DMS114 treated with DMSO at 0.1 percent for 48 hours (cell line): ENCODE data around the gene MSGN1.

Experiments used
- DNase-seq: peaks from one replicate; lab custom pipeline; 2025; ENCODE audit not compliant: unreplicated experiment; lab: John Stamatoyannopoulos, UW

The MSGN1 gene

GRCh38 chr2:17847236-17847635, 31.0 kb downstream of the MSGN1 start:
- no peak for DNase-seq

DNA sequence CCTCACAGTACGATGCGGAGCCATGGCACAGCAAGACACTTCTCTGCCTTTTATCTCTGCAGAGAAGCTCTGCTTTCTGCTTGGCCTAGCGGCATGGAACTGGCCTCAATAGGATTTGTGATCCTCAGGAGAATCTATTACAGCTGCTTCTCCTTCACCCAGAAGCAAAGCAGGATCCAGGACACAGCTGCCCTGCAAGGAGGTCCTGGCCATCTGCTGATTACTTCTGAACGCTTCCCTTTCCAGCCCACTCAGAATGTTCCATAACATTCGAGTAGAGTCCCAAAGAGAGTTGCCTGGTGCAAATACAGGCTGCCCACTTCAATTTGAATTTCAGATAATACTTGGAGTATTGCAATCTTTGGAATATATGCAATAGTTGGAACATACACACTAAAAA, 33.0 kb downstream of the MSGN1 start:
- no peak for DNase-seq

DNA sequence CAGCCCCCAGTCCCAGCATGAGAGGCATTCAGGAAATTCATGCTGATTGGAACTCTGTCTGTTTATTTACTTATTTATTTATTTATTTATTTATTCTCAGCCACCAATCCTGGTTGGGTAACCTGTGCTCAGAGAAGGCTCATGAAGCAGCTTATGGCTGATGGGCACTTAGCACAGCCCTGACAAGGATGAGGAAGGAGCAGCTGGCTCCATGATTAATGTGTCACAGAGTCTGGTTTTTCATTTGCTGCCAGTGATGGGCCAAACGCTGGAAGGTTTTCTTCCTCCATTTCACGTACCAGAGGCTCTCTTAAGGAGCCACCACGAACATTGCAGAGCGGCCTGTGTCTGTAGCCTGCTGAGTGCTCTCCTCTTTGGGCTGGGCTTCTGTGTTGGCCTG, 33.9 kb downstream of the MSGN1 start:
- DNase-seq = no peak

DNA sequence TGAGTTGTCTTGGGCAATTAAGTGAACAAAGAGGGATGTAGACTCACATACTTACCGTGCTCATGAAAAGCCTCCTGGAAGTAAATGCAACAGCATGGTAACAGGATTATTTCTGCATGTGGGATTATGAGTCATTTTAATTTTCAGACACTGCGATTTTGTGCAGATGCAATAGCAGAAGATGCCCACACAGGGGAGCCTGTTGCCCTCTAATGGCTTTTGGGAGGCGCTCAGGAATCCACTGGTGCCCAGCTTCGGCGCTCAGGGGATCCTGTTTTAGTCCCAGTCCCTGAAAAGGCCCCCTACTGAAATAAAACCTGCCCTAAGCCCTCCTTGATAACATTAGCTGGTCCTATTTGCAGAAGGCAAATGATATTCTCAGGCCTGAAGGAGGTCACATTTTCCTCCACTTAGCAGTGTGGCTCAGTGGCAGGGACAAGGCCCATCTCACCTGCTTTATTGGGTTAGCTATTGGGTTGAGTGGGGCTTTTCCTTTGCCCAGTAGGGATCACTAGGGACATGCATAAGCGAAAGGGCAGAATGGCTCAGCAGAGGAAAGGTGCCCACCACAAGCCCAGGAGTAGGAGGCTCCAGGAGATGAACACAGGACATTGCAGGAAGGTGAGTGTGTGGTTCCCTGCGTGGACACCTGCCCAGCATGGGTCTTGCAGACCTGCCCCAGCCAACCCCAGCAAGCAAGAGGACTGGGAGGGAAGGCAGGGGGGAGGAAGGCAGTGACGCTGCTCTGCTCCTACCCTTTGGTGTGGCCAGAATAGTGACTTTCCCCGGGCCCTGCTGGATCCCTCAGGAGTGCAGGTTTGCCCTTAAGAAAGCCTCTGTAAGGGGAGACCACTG, 35.7 kb downstream of the MSGN1 start:
- DNase-seq = peak; percentile 16

DNA sequence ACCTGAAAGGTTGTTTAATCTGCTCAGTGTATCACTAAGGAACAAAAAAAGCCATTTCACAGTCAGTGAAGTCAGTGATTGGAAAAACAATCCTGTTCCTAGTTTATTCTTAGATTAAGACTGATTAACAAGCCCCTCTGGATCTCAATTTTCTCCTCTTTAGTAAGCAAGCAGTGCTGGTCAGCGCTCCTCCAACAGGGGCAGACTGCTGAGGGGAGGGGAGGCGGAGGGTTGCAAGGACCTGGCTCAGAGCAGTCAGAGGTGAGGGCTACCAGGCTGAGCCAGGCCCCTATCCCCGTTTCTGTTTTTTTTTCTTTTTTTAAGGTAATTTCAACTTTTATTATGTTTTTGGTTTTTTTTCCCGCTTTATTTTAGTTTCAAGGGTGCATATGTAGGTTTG, 37.5 kb downstream of the MSGN1 start:
- no peak for DNase-seq

DNA sequence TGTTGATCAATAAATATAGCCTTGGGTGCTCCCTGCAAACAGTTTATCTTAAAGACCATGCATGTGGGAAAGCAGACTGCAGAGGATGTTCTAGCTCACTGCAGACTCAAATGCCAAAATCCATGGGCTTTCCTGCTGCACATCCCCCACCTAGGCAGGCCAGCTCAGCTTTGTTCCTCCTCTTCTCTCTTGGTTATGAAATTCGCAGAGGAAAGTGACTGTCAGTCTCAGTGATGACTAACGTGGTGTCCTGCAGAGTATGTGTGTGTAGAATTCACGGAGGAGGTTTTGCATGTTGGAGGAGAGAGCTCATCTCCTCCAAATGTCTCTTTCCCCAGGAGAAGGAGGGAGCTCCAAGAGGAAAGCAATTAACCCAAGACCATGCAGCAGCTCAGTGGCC, 40.8 kb downstream of the MSGN1 start:
- no peak for DNase-seq

- DNase-seq = no peak
Observed at GRCh38 chr2:17858064-17858463, 41.8 kb downstream of the MSGN1 start.

- DNase-seq = no peak
Observed at GRCh38 chr2:17863539-17863938, 47.3 kb downstream of the MSGN1 start.

DNA sequence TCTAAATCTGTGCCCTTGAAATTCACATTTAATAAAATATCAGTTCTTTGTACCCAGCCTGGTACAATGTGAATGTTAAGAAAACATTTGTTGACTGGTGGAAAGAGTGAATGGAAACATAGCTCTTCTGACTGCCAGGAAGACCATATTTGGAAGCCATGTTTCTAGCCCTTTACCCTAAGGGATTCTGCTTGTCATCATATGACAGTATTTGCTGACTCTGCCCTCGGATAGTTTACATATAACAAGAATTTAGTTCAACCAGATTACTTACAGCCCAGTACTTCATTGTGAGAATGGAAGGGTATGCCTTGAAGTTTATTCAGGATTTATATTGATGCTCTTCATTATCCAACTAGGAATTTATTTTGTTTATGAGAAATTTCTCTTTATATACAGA, 48.4 kb downstream of the MSGN1 start:
- no peak for DNase-seq

DNA sequence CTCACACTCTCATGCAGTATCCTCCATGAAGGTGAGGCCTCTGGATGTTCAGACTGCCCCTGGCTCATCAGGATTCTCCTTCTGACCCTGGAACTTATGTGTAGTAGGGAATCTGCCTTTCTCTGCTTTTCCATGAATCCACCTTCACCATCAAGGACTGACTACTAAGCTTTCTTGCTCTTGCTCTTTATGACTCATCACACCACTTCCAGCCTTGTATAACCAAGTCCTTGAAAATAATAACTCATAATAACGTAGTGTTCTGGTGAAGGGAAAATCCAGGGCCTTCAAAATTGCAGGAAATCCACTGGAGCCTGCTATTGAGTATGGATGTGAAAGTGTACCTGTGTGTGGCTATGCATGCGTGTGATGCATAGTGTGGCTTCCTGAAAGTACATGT, 50.9 kb downstream of the MSGN1 start:
- no peak for DNase-seq
